HG02884 (cell line): ENCODE measurements around the gene PLCH1.

ENCODE experiments used
- ATAC-seq: cut with Tn5 transposase; IDR thresholded peaks from one replicate; pipeline ENCODE4 v1.9.1; 2021; ENCODE audit warnings: mild to moderate bottlenecking, moderate library complexity; ENCODE audit not compliant: unreplicated experiment

Gene PLCH1, protein sequence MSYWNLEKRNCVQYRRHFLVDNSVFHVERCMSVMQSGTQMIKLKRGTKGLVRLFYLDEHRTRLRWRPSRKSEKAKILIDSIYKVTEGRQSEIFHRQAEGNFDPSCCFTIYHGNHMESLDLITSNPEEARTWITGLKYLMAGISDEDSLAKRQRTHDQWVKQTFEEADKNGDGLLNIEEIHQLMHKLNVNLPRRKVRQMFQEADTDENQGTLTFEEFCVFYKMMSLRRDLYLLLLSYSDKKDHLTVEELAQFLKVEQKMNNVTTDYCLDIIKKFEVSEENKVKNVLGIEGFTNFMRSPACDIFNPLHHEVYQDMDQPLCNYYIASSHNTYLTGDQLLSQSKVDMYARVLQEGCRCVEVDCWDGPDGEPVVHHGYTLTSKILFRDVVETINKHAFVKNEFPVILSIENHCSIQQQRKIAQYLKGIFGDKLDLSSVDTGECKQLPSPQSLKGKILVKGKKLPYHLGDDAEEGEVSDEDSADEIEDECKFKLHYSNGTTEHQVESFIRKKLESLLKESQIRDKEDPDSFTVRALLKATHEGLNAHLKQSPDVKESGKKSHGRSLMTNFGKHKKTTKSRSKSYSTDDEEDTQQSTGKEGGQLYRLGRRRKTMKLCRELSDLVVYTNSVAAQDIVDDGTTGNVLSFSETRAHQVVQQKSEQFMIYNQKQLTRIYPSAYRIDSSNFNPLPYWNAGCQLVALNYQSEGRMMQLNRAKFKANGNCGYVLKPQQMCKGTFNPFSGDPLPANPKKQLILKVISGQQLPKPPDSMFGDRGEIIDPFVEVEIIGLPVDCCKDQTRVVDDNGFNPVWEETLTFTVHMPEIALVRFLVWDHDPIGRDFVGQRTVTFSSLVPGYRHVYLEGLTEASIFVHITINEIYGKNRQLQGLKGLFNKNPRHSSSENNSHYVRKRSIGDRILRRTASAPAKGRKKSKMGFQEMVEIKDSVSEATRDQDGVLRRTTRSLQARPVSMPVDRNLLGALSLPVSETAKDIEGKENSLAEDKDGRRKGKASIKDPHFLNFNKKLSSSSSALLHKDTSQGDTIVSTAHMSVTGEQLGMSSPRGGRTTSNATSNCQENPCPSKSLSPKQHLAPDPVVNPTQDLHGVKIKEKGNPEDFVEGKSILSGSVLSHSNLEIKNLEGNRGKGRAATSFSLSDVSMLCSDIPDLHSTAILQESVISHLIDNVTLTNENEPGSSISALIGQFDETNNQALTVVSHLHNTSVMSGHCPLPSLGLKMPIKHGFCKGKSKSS (N-terminal part only)

DNA sequence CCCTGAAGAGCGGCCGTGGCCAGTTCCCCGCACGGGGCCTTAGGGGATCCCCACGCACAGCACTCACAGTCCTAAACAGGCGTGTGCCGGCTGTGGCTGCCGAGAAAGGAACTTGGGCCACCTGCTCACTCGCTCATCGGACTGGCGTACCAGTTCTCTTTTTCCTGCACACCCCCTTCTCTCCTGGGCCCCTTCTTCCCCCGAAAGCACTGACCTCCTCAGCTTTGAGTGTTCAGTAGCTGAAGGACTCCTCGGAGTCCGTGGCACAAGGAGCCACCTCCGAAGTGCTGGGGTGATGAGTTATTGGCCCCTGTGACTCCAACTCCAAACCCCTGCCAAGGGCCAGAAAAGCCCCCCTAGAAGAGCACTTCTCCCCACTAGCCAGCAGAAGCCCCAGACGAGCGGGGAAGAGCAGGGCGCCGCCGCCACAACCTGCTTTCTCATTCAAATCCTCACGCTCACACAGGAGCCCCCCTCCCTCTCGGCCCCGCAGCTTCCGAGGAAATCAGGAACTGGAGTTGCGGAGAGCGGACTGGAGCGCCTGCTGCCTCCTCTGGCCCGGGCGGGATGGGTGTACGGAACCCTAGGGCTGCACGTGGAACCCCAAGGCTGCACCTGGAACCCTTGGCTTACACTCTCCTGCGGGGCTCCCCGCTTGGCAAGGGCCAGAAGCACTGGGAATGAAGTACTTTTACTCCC, at the start of gene PLCH1:
Gene PLCH1 (minus strand): TSS at position 446 of the 699 bp plus-strand sequence. CDS start 40,847 bp downstream, outside the sequence.
- peak; percentile 46 for ATAC-seq

DNA sequence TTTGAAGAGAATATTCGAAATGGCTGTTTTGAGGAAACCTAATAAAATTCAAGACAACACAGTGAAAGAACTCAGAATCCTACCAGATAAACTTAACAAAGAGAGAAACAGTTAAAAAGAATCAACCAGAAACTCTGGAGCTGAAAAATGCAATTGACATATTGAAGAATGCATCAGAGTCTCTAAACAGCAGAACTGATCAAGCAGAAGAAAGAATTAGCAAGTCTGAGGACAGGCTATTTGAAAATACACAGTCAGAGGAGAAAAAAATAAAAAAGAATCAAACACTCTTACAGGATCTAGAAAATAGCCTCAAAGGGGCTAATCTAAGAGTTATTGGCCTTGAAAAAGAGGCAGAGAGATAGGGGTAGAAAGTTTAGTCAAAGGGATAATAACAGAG, 47.7 kb upstream of the PLCH1 start:
- no peak for ATAC-seq

DNA sequence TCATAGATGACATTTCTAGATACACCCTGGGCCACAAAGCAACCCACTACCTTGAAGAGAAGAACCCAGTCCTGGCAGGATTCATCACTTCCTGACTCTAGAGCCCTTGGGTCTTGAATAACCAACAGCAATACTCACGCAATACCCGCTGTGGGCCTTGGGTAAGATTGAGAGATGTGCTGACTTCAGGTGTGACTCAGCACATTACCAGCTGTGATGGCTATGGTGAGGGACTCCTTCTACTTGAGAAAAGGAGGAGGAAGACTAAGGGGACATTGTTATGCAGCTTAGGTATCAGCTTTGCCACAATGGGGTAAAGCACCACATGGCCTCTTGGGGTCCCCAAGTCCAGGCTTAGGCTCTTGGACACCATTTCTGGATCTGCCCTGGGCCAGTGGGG, 46.3 kb upstream of the PLCH1 start:
- ATAC-seq, result no peak

DNA sequence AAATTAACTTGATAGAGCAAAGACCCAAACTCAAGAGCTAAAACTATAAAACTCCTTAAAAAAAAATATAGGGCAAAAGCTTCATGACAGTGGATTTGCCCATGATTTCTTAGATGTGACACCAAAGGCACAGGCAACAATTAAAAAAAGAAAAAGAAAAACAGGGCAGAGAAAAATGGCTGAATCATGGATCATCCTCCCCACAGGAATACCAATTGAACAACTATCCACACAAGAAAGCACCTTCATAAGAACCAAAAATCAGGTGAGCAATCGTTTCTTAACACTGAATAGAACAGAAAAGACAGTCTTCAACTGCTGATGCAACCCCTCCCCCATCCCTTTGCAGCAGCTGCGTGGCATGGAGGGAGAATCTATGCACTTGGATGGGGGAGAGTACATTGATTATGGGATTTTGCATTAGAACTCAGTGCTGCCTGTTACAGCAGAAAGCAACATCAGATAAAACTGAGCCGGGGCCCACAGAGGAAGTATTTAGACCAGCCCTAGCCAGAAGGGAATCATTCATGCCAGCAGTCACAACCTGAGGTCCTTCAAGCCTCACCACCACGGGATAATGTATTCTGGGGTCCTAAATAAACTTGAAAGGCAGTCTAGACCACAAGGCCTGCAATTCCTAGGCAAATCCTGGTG, 45.5 kb upstream of the PLCH1 start:
- no peak for ATAC-seq

DNA sequence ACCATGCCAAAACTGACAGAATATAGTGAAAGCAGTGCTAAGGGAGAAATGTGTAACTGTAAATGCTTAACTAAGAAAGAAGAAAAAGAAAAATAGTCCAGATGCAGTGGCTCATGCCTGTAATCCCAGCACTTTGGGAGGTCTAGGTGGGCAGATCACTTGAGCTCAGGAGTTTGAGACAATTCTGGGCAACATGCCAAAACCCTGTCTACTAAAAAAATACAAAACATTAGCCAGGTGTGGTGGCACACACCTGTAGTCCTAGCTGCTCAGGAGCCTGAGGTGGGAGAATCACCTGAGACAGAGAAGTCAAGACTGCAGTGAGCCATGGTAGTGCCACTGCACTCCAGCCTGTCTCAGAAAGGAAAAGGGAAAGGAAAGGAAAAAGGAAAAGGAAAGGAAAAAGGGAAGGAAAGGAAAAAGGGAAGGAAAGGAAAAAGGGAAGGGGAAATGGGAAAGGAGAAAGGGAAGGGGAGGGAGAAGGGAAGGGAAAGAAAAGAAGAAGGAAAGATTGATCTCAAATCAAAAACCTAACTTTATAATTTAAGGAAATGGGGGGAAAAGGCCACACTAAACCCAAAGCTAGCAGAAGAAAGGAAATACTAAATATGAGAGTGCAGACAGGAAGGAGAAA, 40.9 kb upstream of the PLCH1 start:
- ATAC-seq, result no peak

DNA sequence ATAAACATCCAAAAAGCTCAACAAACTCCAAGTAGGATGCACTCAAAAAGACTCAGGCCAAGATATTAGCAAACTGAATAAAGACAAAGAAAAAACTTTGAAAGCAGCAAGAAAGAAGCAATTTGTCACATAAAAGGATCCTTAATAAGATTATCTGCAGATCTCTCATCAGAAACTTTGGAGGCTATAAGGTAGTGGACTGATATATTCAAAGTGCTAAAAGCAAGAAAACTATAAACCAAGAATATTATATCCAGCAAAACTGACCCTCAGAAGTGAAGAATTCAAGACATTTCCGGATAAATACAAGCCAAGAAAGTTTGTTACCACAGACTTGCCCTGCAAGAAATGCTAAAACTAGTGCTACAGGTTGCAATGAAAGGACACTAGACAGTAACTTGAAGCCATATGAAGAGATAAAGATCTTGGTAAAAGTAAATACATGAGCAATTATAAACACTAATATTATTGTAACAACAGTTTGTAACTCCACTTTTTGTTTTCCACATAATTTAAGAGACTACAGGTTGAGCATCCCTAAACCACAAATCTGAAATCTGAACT, 37.6 kb upstream of the PLCH1 start:
- no peak for ATAC-seq

DNA sequence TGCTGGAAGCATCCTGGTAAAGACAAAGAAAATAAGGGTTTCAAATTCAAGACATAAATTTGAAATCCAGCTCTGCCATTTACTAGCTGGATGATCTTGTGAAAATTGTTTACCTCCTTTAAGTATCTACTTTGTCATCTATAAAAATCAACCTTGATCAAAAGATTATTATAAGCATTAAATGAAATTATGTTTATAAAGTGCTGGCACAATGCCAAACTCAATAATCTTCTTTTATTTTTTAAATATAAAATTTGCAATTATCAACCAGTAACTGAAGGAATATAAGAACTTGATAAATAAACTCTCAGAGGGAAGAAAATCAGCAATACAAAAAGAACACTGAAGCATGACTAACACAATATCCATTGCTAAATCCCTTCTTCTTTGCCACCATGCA, 35.4 kb upstream of the PLCH1 start:
- no peak for ATAC-seq

DNA sequence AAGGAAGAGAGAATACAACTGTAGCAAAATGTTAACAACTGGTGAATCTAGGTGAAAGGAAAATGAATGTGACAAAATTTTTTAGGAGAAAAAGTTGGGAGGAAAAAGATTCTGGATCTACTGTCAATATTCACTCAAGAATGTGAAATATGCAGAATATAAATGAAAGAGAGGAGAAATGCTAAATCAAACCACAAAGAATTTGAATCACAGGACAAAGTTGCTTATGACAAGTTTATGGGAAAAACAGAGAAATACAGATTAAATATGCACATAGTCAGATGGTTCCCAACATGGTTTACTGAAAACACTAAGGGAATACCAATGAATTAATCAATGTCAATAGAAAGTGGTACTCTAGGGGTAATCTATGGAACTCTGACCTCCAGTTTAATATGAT, 33.6 kb upstream of the PLCH1 start:
- no peak for ATAC-seq

DNA sequence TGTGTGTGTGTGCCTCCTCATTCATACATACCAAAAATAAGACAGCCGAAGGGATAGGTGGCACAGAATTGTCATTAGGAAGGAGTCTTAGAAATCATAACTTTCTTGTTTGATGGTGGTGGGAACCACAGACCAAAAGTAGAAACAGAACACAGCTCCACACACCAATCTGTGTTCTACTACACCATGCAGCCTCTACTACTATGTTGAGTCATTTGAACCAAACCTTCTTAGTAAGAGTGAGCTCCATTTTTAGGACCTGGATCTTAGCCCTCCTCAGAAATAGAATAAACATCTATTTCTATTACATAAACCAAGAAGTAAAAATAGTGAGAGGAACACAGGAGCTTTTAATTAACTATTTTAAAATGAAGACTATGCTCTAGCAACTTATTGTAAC, 27.9 kb upstream of the PLCH1 start:
- peak; percentile 93 for ATAC-seq

DNA sequence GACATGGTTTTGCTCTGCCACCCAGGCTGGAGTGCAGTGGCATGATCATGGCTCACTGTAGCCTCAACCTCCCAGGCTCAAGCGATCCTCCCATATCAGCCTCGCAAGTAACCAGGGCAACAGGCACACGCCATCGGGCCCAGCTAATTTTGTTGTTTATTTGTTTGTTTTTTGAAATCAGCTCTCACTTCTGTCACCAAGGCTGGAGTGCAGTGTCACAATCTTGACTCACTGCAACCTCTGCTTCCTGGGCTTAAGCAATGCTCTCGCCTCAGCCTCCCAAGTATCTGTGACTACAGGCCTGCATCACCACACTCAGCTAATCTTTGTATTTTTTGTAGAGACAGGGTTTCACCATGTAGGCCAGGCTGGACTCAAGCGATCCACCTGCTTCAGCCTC, 26.3 kb upstream of the PLCH1 start:
- no peak for ATAC-seq

DNA sequence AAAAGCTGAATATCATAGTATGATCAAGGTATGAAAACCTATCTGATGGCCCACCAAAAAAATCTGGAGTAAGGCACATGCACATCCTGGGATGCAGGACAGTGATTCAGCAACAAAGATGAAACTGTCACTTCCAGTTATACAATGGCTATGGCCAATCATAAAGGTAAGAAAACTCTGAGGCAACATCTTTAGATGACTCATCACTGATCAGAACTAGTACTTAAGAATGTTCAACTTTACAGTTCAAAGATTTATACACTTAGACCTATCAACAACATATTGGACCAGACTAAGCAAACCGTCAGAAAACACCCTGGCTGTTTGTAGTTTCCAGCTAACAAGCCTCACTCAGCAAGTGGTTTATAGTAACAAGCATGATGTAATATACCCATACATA, 21.3 kb upstream of the PLCH1 start:
- no peak for ATAC-seq

DNA sequence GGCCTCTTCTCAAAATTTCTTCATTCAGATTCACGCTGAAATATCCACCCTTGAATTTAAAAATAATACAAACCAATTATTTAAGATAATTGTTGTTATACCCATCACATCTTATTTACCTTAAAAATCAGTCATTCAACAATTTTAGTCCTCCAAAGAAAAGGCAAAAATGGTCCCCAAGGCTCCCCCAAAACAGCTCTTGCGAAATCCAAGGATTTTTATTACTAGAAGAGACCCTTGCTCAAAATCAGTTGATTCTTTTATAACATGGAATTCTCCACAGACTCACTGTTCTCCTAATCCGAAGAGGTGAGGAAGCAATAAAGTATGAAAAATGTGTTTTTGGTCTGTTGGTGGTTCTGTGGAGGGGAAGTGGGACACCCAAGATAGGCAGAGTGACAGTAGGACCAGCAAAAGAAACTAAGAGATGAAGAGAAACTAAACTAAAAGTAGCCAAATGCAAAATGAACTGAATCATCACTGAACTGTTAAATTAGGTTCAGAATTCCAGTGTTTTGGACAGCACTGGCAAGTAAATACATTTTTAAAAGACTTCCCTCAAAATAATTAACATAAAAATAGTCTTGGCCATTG, 19.1 kb upstream of the PLCH1 start:
- ATAC-seq, result no peak

DNA sequence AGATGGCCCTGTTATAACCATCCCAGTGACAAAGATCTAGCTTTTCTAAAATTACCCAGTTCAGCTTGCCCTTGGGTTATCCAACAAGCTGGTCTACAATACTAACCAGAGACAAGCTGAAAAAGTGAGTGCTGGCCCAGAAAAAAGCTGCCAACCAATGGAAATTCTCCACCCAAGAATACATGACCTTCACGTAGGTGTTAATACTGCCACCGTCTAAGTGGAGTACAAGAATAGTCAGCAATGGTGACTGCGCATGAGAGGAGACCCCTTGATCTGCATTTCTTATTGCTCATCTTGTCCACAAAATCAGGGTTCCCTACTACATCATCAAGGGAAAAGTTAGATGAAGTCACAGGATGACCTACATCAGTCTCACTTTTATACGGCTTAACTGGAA, 15.8 kb upstream of the PLCH1 start:
- ATAC-seq, result no peak

DNA sequence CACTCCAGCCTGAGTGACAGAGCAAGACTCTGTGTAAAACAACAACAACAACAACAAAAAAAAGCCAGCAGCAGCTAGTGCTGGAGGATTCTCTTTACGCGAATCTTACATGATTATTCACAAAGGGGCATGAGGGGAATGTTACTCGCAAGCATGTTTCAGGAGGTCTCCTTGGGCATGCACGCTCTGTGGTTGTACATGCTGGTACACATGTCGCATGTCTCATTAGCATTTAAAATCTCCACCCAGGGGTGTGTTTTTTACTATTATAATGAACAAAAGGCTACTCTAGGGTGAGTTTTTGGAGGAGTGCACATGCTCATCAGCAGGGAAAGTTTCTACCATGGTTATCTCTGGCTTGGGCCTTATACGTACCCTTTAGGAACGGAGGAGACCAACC, 12.7 kb upstream of the PLCH1 start:
- ATAC-seq, result no peak

DNA sequence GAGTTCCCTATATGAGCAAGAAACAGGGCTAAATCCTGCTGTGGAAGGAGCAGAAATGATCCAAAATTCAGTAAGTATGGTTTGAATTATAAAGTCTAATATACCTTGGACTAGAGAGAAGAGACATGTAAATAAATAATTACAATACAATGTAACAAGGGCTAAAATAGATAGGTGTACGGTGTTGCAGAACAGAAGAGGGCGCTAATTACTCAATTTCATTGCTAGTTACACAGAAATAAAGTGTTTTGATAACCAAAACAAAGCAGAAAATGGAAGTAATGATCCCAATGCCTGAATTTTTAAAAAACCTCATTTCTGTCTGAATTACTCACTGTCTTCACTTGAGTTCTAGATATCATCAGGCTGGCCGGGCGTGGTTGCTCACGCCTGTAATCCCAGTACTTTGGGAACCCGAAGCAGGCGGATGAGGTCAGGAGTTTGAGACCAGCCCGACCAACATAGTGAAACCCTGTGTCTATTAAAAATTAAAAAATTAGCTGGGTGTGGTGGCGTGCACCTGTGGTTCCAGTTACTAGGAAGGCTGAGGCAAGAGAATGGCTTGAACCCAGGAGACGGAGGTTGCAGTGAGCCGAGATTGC, 8.3 kb upstream of the PLCH1 start:
- ATAC-seq, result peak; percentile 59

DNA sequence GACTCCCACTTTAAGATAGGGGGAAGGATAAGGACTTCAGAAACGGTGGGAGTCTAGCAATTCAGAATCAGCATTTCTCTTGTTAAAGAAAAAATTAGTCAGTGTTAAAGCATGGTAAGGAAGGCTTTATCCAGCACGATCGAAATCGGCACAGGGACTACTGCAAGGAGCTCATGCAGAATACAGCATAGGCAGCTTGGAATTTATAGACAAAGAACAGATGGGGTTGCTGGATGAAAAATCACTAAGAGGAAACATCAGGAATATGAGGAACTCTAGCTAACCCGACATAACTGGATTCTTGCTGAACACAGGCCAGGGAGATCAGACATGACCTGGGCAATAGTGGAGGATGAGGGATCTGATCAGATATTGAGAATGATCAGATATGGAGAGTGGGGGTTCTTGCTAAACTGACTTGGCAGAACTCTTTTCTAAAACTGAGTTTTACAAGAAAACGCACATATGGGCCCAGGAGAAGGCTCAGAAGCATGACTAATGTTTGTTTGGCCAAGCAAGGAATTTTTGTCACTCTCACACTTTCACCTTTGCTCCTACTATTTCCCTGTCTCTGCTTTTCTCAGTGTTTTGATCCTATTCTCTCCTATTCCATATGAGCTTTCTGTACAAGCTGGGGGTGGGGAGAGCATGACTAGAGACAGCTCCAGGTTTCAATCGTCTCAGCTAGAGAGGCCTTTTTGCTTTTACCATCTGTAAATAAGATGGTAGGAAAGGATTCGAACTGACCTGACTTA, 3.9 kb upstream of the PLCH1 start:
- no peak for ATAC-seq

DNA sequence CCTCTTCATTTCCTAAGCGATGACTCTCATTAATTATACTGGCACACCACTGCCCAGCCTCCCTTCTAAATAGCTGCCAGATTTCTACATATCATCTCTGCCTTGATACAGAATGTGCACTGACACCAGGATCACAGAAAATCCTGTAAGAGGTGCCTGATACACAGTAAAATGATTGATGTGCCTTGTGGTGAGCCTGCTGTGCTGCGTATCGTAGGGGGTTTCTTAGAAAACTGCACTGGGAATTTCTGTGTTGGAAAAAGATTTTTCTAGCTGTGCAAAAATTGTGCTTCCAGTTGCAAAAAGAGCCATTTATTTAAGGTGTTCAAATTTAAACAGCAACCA, 3.0 kb upstream of the PLCH1 start:
- ATAC-seq, result no peak
